ENCODE results near the gene CAP2.

The CAP2 gene

GRCh38 chr6:17472653-17473183 is 79.3 kb downstream of the CAP2 start:
- no peak for DNase-seq (ENCODE audit: low read depth in 1 of 2, low spot score in 1 of 2)

- no peak for DNase-seq (ENCODE audit: low read depth in 1 of 2, low spot score in 1 of 2)
Measured at GRCh38 chr6:17473554-17473953, 80.2 kb downstream of the CAP2 start.

- no peak for DNase-seq (ENCODE audit: low read depth in 1 of 2, low spot score in 1 of 2)
Measured at GRCh38 chr6:17474289-17474688, 80.9 kb downstream of the CAP2 start.

GRCh38 chr6:17475606-17476244 is 82.3 kb downstream of the CAP2 start:
- no peak for DNase-seq (ENCODE audit: low read depth in 1 of 2, low spot score in 1 of 2)

- no peak for DNase-seq (ENCODE audit: low read depth in 1 of 2, low spot score in 1 of 2)
Measured at GRCh38 chr6:17476511-17476910, 83.1 kb downstream of the CAP2 start.

- DNase-seq (ENCODE audit: low read depth in 1 of 2, low spot score in 1 of 2): no peak
Measured at GRCh38 chr6:17477356-17477755, 84.0 kb downstream of the CAP2 start.

GRCh38 chr6:17478223-17478907 is 85.0 kb downstream of the CAP2 start:
- DNase-seq (ENCODE audit: low read depth in 1 of 2, low spot score in 1 of 2): no peak

- DNase-seq (ENCODE audit: low read depth in 1 of 2, low spot score in 1 of 2): no peak
Measured at GRCh38 chr6:17478946-17479345, 85.6 kb downstream of the CAP2 start.

GRCh38 chr6:17480476-17480875 is 87.1 kb downstream of the CAP2 start:
- no peak for DNase-seq (ENCODE audit: low read depth in 1 of 2, low spot score in 1 of 2)

- no peak for DNase-seq (ENCODE audit: low read depth in 1 of 2, low spot score in 1 of 2)
Measured at GRCh38 chr6:17482711-17483110, 89.3 kb downstream of the CAP2 start.

- DNase-seq (ENCODE audit: low read depth in 1 of 2, low spot score in 1 of 2): no peak
Measured at GRCh38 chr6:17483391-17484016, 90.1 kb downstream of the CAP2 start.

- no peak for DNase-seq (ENCODE audit: low read depth in 1 of 2, low spot score in 1 of 2)
Measured at GRCh38 chr6:17484201-17484849, 90.9 kb downstream of the CAP2 start.

- no peak for DNase-seq (ENCODE audit: low read depth in 1 of 2, low spot score in 1 of 2)
Measured at GRCh38 chr6:17485181-17485580, 91.8 kb downstream of the CAP2 start.

- DNase-seq (ENCODE audit: low read depth in 1 of 2, low spot score in 1 of 2): no peak
Measured at GRCh38 chr6:17485946-17486345, 92.6 kb downstream of the CAP2 start.

GRCh38 chr6:17486680-17487079 is 93.3 kb downstream of the CAP2 start:
- no peak for DNase-seq (ENCODE audit: low read depth in 1 of 2, low spot score in 1 of 2)

- DNase-seq (ENCODE audit: low read depth in 1 of 2, low spot score in 1 of 2): no peak
Measured at GRCh38 chr6:17490724-17491123, 97.3 kb downstream of the CAP2 start.

- DNase-seq (ENCODE audit: low read depth in 1 of 2, low spot score in 1 of 2): no peak
Measured at GRCh38 chr6:17491416-17492142, 98.2 kb downstream of the CAP2 start.

GRCh38 chr6:17492350-17492749 is 99.0 kb downstream of the CAP2 start:
- no peak for DNase-seq (ENCODE audit: low read depth in 1 of 2, low spot score in 1 of 2)

GRCh38 chr6:17493286-17493685 is 99.9 kb downstream of the CAP2 start:
- no peak for DNase-seq (ENCODE audit: low read depth in 1 of 2, low spot score in 1 of 2)

- no peak for DNase-seq (ENCODE audit: low read depth in 1 of 2, low spot score in 1 of 2)
Measured at GRCh38 chr6:17494177-17494576, 100.8 kb downstream of the CAP2 start.

- no peak for DNase-seq (ENCODE audit: low read depth in 1 of 2, low spot score in 1 of 2)
Measured at GRCh38 chr6:17494919-17495318, 101.5 kb downstream of the CAP2 start.

Data from activated CD4-positive, alpha-beta T cell treated with anti-CD3 and anti-CD28 coated beads, Interleukin-2, amount 50 U/mL, for 24 hours (primary cell).